Panc1 (cell line): Measurements from ENCODE around the gene THADA.

Source experiments
- POLR2AphosphoS5 ChIP-seq: IDR thresholded peaks from 2 replicates; pipeline ENCODE4 v1.6.1; 2012; ENCODE audit warnings: mild to moderate bottlenecking, low read depth, low read length, moderate library complexity
- SIN3A ChIP-seq: IDR thresholded peaks from 2 replicates; pipeline ENCODE4 v1.6.1; 2012; ENCODE audit warnings: low read depth, mild to moderate bottlenecking, low read length, moderate library complexity, borderline replicate concordance; ENCODE audit not compliant: insufficient read depth
- TF ChIP-seq, protein P1 (sequence below): fragments of 450-650 bp; IDR thresholded peaks from 2 replicates; pipeline ENCODE4 v1.5.1; 2017; ENCODE audit warnings: mild to moderate bottlenecking

DNA sequence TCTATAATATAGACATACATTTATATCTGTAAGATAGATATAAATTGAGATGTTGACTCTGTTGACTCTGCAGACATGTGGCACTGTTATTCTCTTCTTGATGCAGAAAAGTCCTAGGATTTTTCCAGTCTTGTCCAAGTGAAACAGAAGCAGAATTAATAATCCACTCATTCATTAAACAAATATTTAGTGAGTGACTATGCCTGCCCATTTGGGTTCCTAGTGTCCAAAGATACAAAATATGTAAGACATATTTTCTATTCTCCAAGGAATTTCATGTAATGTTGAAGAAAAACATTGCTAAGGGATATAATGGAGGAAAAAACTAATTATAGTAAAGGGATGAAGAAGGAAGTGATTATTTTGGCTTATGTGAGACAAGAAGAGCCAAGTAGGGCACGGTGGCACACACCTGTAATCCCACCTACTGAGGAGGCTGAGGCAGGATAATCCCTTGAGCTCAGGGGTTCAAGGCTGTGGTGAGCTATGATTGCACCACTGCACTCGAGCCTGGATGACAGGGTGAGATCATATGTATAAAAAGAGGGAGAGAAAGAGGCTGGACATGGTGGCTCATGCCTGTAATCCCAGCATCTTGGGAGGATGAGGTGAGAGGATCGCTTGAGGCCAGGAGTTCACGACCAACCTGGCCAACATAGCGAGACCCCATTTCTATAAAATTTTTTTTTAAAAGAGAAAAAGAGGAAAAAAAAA lies 21.3 kb upstream of the THADA start:
- TF ChIP-seq SIN3A (no peak), POLR2AphosphoS5 (no peak)
- TF ChIP-seq, protein P1, sequence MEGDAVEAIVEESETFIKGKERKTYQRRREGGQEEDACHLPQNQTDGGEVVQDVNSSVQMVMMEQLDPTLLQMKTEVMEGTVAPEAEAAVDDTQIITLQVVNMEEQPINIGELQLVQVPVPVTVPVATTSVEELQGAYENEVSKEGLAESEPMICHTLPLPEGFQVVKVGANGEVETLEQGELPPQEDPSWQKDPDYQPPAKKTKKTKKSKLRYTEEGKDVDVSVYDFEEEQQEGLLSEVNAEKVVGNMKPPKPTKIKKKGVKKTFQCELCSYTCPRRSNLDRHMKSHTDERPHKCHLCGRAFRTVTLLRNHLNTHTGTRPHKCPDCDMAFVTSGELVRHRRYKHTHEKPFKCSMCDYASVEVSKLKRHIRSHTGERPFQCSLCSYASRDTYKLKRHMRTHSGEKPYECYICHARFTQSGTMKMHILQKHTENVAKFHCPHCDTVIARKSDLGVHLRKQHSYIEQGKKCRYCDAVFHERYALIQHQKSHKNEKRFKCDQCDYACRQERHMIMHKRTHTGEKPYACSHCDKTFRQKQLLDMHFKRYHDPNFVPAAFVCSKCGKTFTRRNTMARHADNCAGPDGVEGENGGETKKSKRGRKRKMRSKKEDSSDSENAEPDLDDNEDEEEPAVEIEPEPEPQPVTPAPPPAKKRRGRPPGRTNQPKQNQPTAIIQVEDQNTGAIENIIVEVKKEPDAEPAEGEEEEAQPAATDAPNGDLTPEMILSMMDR, result no peak
